HepG2 (cell line): ENCODE measurements around the gene TNS1.

ENCODE experiments used
- CTCF ChIP-seq: sonication (generic); formaldehyde crosslinking; IDR thresholded peaks from 2 replicates; pipeline ENCODE4 v1.5.0; 2020; ENCODE audit warnings: mild to moderate bottlenecking, missing genetic modification reagents, moderate library complexity
- HMG20B ChIP-seq: conservative IDR thresholded peaks from 2 replicates; pipeline ENCODE4 v1.6.1; 2016; ENCODE audit warnings: missing genetic modification reagents, missing compliant biosample characterization
- KAT7 ChIP-seq: IDR thresholded peaks from 2 replicates; pipeline ENCODE4 v1.6.1; 2018; ENCODE audit warnings: borderline replicate concordance, missing compliant biosample characterization
- PAX8 ChIP-seq: sonication (generic); formaldehyde crosslinking; IDR thresholded peaks from 2 replicates; pipeline ENCODE4 v1.8.0; 2022; ENCODE audit warnings: mild to moderate bottlenecking, missing genetic modification reagents, borderline replicate concordance
- RAD51 ChIP-seq: fragments of 450-650 bp; IDR thresholded peaks from 2 replicates; pipeline ENCODE4 v1.6.1; 2016; ENCODE audit warnings: borderline replicate concordance
- USF2 ChIP-seq, 2 experiments: sonication (generic) in 1 of 2; formaldehyde crosslinking in 1 of 2; IDR thresholded peaks; 2 replicates each; pipeline versions ENCODE4 v1.5.1 to v1.6.1; 2011 to 2020; ENCODE audit warnings: borderline replicate concordance in 1 of 2, low read depth in 1 of 2, low read length in 1 of 2, mild to moderate bottlenecking in 1 of 2, missing genetic modification reagents in 1 of 2, moderate library complexity in 1 of 2
- ZBTB21 ChIP-seq: sonication (generic); formaldehyde crosslinking; IDR thresholded peaks from 2 replicates; pipeline ENCODE4 v1.4.0; 2020; ENCODE audit warnings: missing genetic modification reagents
- ZNF280D ChIP-seq: sonication (generic); formaldehyde crosslinking; IDR thresholded peaks from 2 replicates; pipeline ENCODE4 v1.5.1; 2020; ENCODE audit warnings: mild to moderate bottlenecking, missing genetic modification reagents
- ZNF570 ChIP-seq: sonication (generic); formaldehyde crosslinking; IDR thresholded peaks from 2 replicates; pipeline ENCODE4 v1.4.0; 2020; ENCODE audit warnings: mild to moderate bottlenecking, missing genetic modification reagents, borderline replicate concordance
- ZNF781 ChIP-seq: sonication (generic); formaldehyde crosslinking; IDR thresholded peaks from 2 replicates; pipeline ENCODE4 v1.5.1; 2020; ENCODE audit warnings: borderline replicate concordance, mild to moderate bottlenecking, missing genetic modification reagents; ENCODE audit errors: not compliant biosample characterization

- TF ChIP-seq HMG20B (no peak), CTCF (CRISPR knock-in tag) (no peak), ZNF781 (no peak), ZNF570 (CRISPR knock-in tag) (no peak), PAX8 (CRISPR knock-in tag) (no peak), USF2 (IDR thresholded peaks at IDR 0.05; ENCODE audit: low read depth, low read length) (no peak), USF2 (CRISPR knock-in tag; IDR thresholded peaks at IDR 0.05; ENCODE audit: borderline replicate concordance) (no peak), ZBTB21 (CRISPR knock-in tag) (no peak), ZNF280D (CRISPR knock-in tag) (no peak), KAT7 (CRISPR knock-in tag) (no peak), RAD51 (no peak)
These were observed 83.6 kb downstream of the TNS1 start for GRCh38 chr2:217919204-217919603.
